ENCODE results near the gene CSN3.
"Not testable (repeated sequence)": the region's sequence is repeated elsewhere in the genome, so short reads cannot be mapped to it uniquely, and the experiment has no call there.

CSN3 gene, protein sequence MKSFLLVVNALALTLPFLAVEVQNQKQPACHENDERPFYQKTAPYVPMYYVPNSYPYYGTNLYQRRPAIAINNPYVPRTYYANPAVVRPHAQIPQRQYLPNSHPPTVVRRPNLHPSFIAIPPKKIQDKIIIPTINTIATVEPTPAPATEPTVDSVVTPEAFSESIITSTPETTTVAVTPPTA

DNA sequence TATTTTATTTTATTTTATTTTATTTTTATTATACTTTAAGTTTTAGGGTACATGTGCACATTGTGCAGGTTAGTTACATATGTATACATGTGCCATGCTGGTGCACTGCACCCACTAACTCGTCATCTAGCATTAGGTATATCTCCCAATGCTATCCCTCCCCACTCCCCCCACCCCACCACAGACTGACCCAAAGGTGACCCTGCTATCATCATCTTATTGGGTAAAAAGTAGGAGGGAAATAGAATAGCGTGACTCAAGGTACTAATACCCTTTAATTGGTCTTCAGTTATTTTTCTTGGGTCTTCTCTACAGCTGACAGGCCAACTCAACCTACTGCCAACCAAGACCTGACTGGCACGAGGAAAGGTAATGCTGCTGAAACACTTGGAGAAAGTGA is at the start of gene CSN3:
CSN3 (plus strand) TSS at position 301 of the 400 bp plus-strand sequence. CDS start 2,223 bp downstream, outside the sequence.
- DNase-seq: not testable (repeated sequence)

DNA sequence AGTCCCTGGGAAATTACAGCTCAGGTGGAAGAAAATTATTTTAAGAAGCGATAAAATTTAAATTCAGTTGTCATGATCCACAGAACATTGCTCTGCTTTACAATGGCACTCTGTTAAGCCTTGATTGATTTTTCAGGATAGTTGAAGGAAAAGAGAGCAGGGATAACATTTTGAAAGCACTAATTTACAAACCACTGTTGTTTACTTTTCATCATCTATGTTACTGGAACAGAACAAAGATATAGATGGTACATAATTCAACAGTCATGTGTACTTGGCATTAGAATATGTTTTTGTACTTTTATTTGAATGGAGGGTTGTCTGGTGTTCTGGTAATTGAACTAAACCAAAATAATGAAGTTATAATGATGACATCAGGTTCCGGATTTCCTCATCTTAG is 49.5 kb upstream of the CSN3 start:
- DNase-seq: no peak

DNA sequence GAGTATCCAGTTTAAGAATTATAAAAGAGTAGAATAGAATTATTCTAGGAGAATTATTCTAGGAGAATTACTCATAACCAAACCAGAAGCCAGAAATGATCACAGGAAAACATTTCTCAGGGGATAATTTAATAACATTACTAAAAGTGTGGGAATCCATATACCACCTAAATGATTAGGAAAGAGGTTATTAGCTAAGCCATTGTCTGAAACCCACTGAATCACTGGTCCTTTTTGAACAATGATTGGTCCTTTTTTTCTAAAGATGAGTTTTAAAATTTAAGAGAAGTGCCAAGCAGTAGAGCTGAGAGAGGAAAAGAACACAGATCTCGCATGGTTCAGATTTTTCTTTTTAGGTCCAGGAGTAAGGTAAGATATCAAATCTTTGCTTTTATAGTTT is 47.0 kb upstream of the CSN3 start, which contains the start of gene ODAM:
ODAM (plus strand) TSS at position 301 of the 400 bp plus-strand sequence. CDS start 819 bp downstream, outside the sequence.
- no peak for DNase-seq

DNA sequence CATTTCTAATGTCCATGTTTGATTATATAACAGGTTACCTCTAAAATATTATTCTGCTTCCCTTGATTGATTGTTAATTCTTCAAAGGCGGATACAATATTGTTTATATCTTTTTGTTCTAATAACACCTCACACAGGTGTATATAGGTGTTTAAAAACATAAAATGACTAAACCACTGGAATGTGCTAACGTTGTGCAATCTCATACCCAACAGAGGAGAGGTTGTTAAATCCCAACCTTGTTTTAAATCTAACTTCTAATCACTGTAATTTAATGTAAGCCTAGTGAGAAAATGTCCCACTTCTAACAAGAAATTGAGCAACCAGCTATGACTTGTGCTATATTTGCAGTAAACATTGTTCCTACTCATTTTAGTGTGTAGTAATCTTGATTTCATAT is 45.5 kb upstream of the CSN3 start:
- no peak for DNase-seq

DNA sequence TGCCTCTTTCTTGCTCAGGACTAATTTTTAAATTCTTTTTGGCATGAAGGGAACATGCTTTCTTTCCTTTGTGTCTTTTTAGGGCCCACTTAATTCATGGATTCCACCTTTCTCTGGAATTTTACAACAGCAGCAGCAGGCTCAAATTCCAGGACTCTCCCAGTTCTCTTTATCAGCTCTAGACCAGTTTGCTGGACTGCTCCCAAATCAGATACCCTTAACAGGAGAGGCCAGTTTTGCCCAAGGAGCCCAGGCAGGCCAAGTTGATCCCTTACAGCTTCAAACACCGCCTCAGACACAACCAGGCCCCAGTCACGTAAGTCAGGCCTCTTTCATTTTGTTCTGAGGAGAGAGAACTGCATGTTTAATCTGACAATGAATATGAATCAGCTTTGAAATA is 44.6 kb upstream of the CSN3 start:
- no peak for DNase-seq

DNA sequence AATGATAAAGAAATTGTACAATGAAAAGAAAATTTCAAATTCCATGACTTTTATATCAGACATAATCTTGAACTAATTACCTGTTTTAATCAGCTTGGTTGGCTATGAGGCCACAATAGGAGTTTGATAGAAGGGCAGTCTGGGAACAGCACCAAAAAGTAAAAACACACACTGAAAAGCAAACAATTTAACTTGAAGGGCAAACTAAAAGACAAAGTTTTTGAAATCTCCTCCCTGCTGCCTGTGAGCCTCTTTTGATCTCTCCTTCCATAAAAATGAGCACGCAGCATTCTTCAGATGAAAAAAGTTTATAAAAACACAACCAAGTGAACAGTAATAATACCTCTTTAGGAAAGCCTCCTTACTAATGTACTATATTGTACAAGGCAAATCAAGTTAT is 38.8 kb upstream of the CSN3 start:
- DNase-seq: no peak

DNA sequence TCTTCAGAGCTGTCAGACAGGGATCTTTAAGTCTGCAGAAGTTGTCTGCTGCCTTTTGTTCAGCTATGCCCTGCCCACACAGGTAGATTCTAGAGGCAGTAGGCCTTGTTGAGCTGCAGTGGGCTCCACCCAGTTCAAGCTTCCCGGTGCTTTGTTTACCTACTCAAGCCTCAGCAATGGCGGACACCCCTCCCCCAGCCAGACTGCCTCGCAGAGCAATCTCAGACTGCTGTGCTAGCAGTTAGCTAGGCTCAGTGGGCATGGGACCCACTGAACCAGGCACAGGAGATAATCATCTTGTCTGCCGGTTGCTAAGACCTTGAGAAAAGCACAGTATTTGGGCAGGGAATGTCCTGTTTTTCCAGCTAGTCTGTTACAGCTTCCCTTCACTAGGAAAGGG is 29.6 kb upstream of the CSN3 start:
- not testable (repeated sequence) for DNase-seq

DNA sequence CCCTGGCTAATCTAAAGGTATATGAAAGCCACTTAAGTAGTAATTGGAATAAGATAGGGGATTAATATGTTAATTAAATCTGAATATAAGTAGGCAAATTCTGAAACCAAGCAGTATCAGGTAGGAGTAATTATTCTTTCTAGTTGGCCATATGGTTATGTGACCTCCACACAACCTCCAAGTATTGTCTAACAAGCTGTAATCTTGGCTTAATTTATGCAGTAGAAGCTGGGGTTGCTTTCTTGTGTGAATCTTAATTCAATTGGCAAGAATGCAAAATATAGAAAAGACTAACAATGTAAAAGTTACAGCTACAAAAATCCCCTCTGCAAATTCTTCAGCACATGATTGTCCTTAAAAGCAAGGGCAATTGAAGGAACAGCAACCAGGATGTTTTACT is 26.3 kb upstream of the CSN3 start:
- not testable (repeated sequence) for DNase-seq

DNA sequence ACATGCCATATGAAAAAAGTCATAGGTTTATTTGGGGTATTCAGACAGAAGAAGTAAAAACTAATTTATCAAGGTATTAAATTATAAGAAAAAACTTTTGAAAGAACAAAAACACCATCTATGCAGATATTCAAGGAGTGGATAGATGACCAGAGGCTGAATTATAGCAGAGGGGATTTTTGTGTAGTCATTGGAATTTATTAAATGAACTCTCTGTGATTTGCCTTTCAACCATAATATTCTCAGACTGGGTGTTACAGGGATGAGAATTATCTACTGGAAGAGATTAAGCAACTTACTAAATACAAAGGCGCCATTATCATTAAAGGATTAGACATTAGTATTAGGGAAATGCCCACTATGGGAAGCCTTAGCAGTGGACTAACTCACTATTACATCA is 25.8 kb upstream of the CSN3 start:
- DNase-seq: not testable (repeated sequence)

DNA sequence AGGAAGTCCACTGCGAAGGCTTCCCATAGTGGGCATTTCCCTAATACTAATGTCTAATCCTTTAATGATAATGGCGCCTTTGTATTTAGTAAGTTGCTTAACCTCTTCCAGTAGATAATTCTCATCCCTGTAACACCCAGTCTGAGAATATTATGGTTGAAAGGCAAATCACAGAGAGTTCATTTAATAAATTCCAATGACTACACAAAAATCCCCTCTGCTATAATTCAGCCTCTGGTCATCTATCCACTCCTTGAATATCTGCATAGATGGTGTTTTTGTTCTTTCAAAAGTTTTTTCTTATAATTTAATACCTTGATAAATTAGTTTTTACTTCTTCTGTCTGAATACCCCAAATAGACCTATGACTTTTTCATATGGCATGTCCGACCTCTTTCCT is 21.0 kb upstream of the CSN3 start:
- not testable (repeated sequence) for DNase-seq

DNA sequence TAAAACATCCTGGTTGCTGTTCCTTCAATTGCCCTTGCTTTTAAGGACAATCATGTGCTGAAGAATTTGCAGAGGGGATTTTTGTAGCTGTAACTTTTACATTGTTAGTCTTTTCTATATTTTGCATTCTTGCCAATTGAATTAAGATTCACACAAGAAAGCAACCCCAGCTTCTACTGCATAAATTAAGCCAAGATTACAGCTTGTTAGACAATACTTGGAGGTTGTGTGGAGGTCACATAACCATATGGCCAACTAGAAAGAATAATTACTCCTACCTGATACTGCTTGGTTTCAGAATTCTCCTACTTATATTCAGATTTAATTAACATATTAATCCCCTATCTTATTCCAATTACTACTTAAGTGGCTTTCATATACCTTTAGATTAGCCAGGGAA is 20.6 kb upstream of the CSN3 start:
- not testable (repeated sequence) for DNase-seq

DNA sequence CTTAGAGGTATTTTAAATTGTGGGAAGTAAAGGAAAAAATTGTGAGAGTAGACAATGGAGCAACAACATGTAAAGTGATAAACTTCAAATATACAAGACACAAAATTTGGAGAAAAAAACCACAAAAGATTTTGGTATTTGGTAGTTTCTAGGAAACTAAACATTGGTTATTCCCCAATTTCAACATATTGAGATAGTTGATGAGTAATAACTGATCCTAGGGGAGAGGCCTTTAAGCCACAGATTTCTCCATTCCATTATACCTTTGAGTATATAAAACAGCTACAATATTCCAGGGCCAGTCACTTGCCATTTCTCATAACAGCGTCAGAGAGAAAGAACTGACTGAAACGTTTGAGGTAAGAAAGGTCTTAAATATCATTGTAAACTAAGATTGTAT is 16.6 kb upstream of the CSN3 start, which contains the start of gene FDCSP:
FDCSP (plus strand) TSS at position 301 of the 400 bp plus-strand sequence. CDS start 5,071 bp downstream, outside the sequence.
- no peak for DNase-seq

DNA sequence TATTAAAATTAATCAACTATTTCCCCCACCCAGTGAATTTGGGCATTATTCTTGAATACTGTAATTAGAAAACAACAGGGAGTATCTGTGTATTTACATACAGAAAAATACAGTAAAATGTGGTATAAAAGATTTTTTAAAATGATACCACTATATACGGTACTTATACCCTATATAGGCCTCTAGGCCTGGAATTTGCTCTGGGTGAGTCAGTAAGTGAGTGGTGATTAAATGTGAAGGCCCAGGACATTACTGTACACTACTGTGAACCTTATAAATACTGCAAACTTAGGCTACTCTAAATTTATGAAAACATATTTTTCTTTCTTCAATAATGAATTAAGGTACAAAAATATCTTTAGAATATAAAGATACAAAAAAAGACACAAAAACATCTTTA is 6.3 kb upstream of the CSN3 start:
- DNase-seq: no peak

DNA sequence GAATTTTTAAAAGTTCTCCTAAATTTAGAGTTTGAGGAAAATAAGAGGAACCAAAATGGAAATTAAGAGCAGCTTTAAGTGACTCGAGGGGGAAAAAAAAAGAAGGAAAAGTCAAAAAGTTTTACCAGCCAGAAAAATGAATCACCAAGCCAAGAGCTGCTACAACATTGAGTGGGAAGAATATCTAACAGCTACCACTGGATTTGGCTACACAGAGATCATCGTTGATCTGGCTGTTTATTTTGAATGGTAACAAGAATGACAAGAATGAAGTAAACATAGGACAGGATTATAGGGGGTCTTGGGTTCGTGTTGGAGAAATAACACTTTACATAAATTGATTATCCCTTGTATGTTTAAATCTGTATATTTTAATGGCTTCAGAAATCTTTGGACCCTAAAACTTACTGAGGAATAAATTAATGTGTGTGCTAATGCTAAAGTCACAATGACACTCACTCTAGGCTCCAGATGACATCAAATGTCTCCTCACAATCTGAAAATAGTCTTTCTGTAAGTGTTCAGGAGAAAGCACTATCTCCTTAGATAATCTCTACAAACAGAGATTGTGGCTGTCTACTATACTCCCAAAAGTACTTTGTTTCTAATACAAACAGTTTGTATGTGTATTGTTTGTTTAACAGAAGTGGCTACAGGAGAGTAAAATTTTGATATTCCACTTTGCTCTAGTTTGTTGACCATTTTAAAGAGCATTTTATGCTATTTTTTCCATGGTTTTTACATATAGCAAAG is 3.1 kb upstream of the CSN3 start:
- DNase-seq: no peak

DNA sequence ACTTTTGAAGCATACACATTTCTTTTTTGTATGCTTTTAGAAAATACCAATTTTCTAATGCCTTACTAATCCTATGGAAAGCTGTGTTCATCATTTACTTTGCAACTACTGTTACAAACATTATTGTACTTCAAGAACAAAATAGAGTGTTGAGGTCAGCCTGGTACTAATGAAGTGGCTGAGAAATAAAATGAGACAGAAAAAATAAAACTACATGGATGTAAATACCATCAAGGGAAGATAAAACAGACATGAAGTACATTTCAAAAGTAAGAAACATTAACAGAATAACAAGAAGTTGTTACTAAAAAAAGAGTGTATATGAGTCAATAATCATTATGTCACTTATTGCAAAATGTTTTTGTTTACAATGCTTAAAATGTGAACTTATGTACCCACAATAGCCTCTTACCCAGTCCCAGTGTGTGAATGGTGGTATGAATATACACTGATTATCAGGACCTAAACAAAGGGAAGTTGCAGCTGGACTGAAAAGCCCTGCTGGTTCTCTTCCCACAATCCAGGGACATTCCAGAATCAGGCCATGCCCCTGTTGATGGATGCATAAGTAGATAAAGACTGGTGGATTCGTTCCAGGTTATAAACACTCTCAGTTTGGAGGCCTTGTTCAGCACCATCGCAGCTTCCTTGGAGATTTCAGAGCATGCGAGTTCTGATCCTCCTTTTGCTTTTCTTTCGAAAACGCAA is 2.4 kb upstream of the CSN3 start:
- DNase-seq: no peak

DNA sequence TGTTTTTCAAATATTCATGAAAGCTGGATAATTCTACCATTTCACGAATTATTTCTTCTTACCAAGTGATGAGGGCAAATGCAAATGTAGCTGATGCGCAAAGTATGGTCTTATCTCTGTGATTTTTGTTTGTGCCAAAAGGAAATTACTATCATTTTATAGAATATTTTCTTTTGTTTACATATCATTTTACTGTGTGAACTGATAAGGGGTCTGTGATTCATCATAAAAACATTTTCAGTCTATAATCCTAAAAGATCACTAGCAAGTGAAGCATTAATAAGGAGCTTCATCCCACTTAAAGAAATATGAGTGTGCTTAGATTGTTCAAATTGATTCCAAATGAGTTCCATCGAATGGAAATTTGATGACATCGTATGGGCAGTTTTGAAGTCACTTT is 694 bp downstream of the CSN3 start:
- DNase-seq: no peak

DNA sequence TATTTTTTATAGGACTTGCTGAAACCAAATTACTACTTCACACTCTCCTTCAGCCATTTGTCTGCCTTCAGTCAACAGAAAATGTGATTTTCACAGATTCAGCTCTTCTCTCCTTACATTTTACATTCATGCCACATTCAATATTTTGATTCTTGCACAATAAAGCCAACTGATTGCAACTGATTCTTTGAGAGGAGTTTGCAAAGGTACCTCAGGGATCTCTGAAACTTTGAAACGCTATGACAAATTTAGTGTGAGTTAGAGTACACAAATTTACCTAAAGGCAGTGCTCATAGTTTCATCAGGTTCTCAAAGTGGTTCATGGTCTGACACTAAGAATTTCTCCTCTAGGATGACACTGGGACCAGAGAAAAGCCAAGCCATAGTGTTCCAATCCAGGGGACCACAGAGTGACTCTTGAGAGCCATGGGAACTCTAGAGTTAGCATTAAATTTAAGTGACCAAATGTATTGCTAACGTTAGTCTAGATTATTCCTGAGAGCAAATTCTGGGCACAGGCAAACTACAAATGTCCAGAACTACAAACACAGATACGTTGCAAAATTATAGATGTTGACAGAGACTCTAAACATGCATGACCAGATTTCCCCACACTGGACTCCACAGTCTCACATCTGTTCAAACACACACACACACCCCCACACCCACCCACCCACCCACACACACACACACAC is 9.0 kb downstream of the CSN3 start:
- no peak for DNase-seq

DNA sequence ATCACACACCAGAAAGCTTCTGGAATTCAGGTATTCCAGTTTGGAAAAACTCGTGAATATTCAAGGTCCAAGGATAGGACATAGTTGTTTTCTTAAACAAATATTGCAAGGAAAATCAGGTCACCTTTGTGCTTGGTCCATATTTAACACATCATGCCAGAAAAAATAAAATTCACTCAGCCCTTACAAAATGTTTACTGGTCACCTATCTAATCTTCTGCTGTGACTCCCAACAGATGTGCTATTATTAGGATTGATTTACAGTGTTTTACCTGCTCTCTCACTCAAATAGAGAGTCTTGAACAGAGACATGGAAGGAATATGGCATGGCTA is 9.5 kb downstream of the CSN3 start:
- DNase-seq: no peak

DNA sequence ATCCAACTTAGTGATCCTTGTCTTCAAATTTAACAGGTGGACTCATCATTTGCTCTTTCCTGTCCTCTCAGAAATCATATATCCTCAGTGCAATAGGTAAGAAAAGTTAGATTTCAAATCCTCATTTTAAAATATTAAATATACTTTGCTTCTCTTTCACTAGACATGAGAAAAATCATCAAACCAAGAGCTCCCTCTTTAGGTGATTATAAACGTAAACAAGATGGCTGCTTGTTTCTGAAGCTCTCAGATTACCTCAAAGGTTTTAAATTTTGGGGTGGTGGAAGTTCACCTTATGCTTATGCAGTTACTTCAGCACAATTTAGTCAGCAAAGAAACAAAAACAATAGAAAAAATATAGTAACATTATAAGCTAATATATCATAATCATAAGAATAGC is 27.3 kb downstream of the CSN3 start:
- DNase-seq: no peak

DNA sequence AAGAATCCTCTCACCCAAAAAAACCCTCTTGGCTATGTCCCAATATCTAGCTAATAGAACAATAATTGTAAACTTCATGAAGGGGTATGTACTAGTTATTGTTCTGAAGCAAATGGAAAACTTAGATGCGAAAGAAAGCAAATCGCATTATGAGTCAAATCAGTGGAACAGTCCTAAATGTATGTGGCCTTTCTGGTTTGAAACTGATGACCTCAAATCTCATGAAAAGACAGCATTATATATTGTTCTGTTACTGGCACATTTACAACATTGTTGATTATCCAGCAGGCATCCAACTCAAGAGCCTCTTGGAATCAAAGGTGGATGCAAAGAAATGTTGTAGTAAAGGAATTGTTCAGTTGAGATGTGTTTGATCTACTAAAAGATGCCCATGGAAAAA is 34.7 kb downstream of the CSN3 start:
- no peak for DNase-seq

DNA sequence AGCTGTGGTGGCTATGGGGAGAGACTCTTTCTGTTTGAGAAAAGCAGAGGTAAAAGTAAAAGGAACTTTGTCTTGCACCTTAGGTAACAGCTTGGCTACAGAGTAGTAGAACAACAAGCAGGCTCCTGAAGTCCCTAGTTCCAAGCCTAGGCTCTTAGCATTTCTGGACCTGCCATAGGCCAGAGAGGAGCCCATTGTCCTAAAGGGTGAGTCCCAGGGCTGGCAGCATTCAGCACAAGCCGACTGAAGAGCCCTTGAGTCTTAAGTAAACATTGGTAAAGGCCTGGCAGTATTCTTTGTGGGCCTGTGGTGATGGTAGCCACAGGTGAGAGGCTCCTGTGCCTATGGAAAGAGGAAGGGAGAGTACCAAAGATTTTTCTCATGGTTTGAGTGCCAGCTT is 38.2 kb downstream of the CSN3 start:
- no peak for DNase-seq

DNA sequence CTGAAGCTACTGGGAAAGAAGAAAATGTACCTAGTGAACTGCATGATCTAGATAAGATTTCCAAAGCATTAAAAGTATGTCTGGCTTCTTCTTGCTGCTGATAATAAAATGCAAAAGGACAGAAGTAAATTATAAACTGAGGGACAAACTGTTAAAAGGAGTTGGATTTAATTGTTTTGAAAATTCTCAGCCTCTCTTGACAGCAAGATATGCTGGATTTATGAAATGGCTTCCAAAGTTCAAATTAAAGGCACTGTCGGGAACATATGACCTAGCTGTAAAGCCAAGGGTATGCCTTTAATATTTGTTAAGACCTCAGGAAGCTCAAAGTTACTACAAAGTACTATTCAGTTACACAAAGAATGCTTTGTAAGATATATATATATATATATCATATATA is 46.3 kb downstream of the CSN3 start:
- DNase-seq: no peak

DNA sequence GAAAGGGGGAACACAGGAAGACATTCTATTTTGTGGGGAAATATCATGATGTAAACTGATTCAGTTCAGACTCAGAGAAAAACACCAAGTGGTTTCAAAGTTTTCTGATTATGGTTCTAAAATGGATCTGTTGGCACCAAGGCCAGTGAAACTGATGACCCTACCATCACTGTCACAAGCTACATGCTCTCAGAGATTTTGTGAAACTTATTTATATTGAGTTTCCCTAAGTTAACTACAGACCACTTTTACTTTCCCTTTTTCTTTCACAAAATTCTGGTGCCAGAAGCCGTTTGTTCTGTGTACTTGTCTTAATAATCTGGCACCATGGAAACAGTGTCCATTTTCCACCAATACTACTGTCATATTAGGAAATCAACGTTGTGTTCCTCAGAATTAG is 48.9 kb downstream of the CSN3 start:
- DNase-seq: no peak

Data from NCI-H1930 (cell line).